Hepatocyte (in vitro differentiated cells): Measurements from ENCODE around the gene CTNNA1. TPM values are rescaled to one million over a fixed set of nuclear protein-coding genes. Genes with fewer than 3 reads are reported as not detected.

Experiments used
- DNase-seq: peaks from one replicate; pipeline ENCODE4 v3.0.0-alpha.2; 2016; ENCODE audit warnings: low spot score
- H2AFZ ChIP-seq: fragments of 200-600 bp; sonication (generic); 2 replicates; pipeline ENCODE4 v1.6.0; 2016; ENCODE audit warnings: antibody characterized with exemption, mild to moderate bottlenecking
- H3K27ac ChIP-seq: fragments of 200-600 bp; sonication (generic); 2 replicates; pipeline ENCODE4 v1.5.1; 2016; ENCODE audit warnings: mild to moderate bottlenecking
- H3K27me3 ChIP-seq: fragments of 200-600 bp; sonication (generic); 2 replicates; pipeline ENCODE4 v1.6.1; 2016
- H3K36me3 ChIP-seq: fragments of 200-600 bp; sonication (generic); replicated peaks from 2 replicates; pipeline ENCODE4 v1.5.1; 2016; ENCODE audit warnings: low read depth; ENCODE audit not compliant: insufficient read depth
- H3K4me1 ChIP-seq: fragments of 200-600 bp; sonication (generic); 2 replicates; pipeline ENCODE4 v1.5.1; 2016; ENCODE audit warnings: mild to moderate bottlenecking, moderate library complexity; ENCODE audit not compliant: insufficient read depth
- H3K4me2 ChIP-seq: fragments of 200-600 bp; sonication (generic); 2 replicates; pipeline ENCODE4 v1.6.0; 2016
- H3K4me3 ChIP-seq: fragments of 200-600 bp; sonication (generic); 2 replicates; pipeline ENCODE4 v1.5.1; 2016; ENCODE audit warnings: mild to moderate bottlenecking
- H3K79me2 ChIP-seq: fragments of 200-600 bp; sonication (generic); 2 replicates; pipeline ENCODE4 v1.6.0; 2017; ENCODE audit warnings: mild to moderate bottlenecking
- H3K9me2 ChIP-seq: fragments of 200-600 bp; sonication (generic); replicated peaks from 2 replicates; pipeline ENCODE4 v1.6.0; 2017; ENCODE audit warnings: mild to moderate bottlenecking; ENCODE audit not compliant: insufficient read depth
- H3K9me3 ChIP-seq: fragments of 200-600 bp; sonication (generic); 2 replicates; pipeline ENCODE4 v1.5.1; 2016; ENCODE audit warnings: low read depth, mild to moderate bottlenecking
- H4K20me1 ChIP-seq: fragments of 200-600 bp; sonication (generic); 2 replicates; pipeline ENCODE4 v1.6.0; 2016; ENCODE audit warnings: mild to moderate bottlenecking; ENCODE audit not compliant: insufficient read depth, poor library complexity, severe bottlenecking
- CTCF ChIP-seq: fragments of 200-600 bp; sonication (generic); IDR thresholded peaks from 2 replicates; pipeline ENCODE4 v1.5.1; 2016; ENCODE audit warnings: antibody characterized with exemption, mild to moderate bottlenecking; ENCODE audit not compliant: poor library complexity
- EZH2 ChIP-seq: fragments of 200-600 bp; sonication (generic); IDR thresholded peaks from 2 replicates; pipeline ENCODE4 v1.6.1; 2016; ENCODE audit warnings: antibody characterized with exemption, mild to moderate bottlenecking, borderline replicate concordance
- EZH2phosphoT487 ChIP-seq: fragments of 200-600 bp; sonication (generic); IDR thresholded peaks from one replicate; pipeline ENCODE4 v1.6.1; 2018; ENCODE audit warnings: antibody characterized with exemption, mild to moderate bottlenecking, low read depth, moderate library complexity; ENCODE audit not compliant: unreplicated experiment, severe bottlenecking
- WGBS: methylation state at CpG from one replicate; pipeline ENCODE4 v1.1.6; 2016; ENCODE audit warnings: low lambda C conversion rate; ENCODE audit errors: missing lambda C conversion rate; 5-methylcytosine and 5-hydroxymethylcytosine counted together
- polyA plus RNA-seq: library from polyadenylated mRNA; unstranded; fragments of >200 nt; fragmentation: Nextera tagmentation; extraction: Ambion mirVana; gene quantifications from 2 replicates; pipeline ENCODE4 v1.2.1, GENCODE V29; 2016
- total RNA-seq: library from RNA; depleted of rRNA; stranded (reverse); fragments of >200 nt; gene quantifications from 2 replicates; pipeline ENCODE4 v1.2.3, GENCODE V29; 2014

The CTNNA1 gene
- total and polyA plus RNA-seq, 2 experiments from 2014 or later = 152 to 349 TPM

GRCh38 chr5:138709202-138709601 lies 44.0 kb upstream of the CTNNA1 start:
- Histone ChIP-seq H3K27ac (peak overlapping the region; percentile 81), H3K4me2 (no peak overlapping the region), H3K9me2 (no peaks in the 10 kb centered on the region), H3K79me2 (no peaks in the 10 kb centered on the region), H3K4me3 (no peak overlapping the region), H2AFZ (no peak overlapping the region), H3K4me1 (peaks cover 8% of the 10 kb centered on the region), H4K20me1 (no peaks in the 10 kb centered on the region), H3K27me3 (no peaks in the 10 kb centered on the region), H3K9me3 (no peaks in the 10 kb centered on the region), H3K36me3 (no peaks in the 10 kb centered on the region)
- no peak for DNase-seq
- 57% methylated on average over 9 of the region's 9 CpGs for WGBS
- no peak for TF ChIP-seq EZH2
- no peak for TF ChIP-seq CTCF
- TF ChIP-seq EZH2phosphoT487 = no peak

- H3K4me2 ChIP-seq = no peak overlapping the region
- H3K79me2 ChIP-seq = no peaks in the 10 kb centered on the region
- H3K4me1 ChIP-seq = peaks cover 8% of the 10 kb centered on the region
- 98% methylated on average over 6 of the region's 6 CpGs for WGBS
- no peaks in the 10 kb centered on the region for H4K20me1 ChIP-seq
- no peak overlapping the region for H2AFZ ChIP-seq
- no peaks in the 10 kb centered on the region for H3K27me3 ChIP-seq
- no peak overlapping the region for H3K4me3 ChIP-seq
- H3K9me2 ChIP-seq = no peaks in the 10 kb centered on the region
- H3K36me3 ChIP-seq = no peaks in the 10 kb centered on the region
- no peaks in the 10 kb centered on the region for H3K9me3 ChIP-seq
- no peak for DNase-seq
- no peak for TF ChIP-seq EZH2
- TF ChIP-seq EZH2phosphoT487 = no peak
- TF ChIP-seq CTCF = no peak
- H3K27ac ChIP-seq = no peak overlapping the region
Measured at GRCh38 chr5:138711087-138711486, 42.1 kb upstream of the CTNNA1 start.

GRCh38 chr5:138711811-138712210 lies 41.4 kb upstream of the CTNNA1 start:
- H4K20me1 ChIP-seq = no peaks in the 10 kb centered on the region
- H3K4me3 ChIP-seq = no peak overlapping the region
- no peak overlapping the region for H3K27ac ChIP-seq
- DNase-seq = no peak
- no peak overlapping the region for H3K4me2 ChIP-seq
- no peaks in the 10 kb centered on the region for H3K9me3 ChIP-seq
- TF ChIP-seq EZH2phosphoT487 = no peak
- H3K4me1 ChIP-seq = peaks cover 14% of the 10 kb centered on the region
- 70% methylated on average over 3 of the region's 3 CpGs for WGBS
- H2AFZ ChIP-seq = no peak overlapping the region
- no peaks in the 10 kb centered on the region for H3K27me3 ChIP-seq
- H3K79me2 ChIP-seq = no peaks in the 10 kb centered on the region
- no peaks in the 10 kb centered on the region for H3K9me2 ChIP-seq
- no peaks in the 10 kb centered on the region for H3K36me3 ChIP-seq

GRCh38 chr5:138712324-138712723 lies 40.9 kb upstream of the CTNNA1 start:
- Histone ChIP-seq H4K20me1 (no peaks in the 10 kb centered on the region), H3K36me3 (no peaks in the 10 kb centered on the region), H3K9me3 (no peaks in the 10 kb centered on the region), H3K4me2 (no peak overlapping the region), H3K27ac (no peak overlapping the region), H3K9me2 (no peaks in the 10 kb centered on the region), H3K4me3 (no peak overlapping the region), H3K27me3 (no peaks in the 10 kb centered on the region), H3K79me2 (no peaks in the 10 kb centered on the region), H2AFZ (no peak overlapping the region), H3K4me1 (peaks cover 14% of the 10 kb centered on the region)
- DNase-seq = no peak
- 95% methylated on average over 8 of the region's 8 CpGs for WGBS
- TF ChIP-seq CTCF (no peak), EZH2phosphoT487 (no peak), EZH2 (no peak)
